Measurements from ENCODE around the gene ATR. TPM values are rescaled to one million over a fixed set of nuclear protein-coding genes. Genes with fewer than 3 reads are reported as not detected.

Gene ATR
- total RNA-seq, 1 donor from 2014 or later, result 8.3 TPM

GRCh38 chr3:142500211-142500610 lies 78.3 kb downstream of the ATR start:
- H3K4me1 ChIP-seq, result no peaks in the 10 kb centered on the region
- H3K27ac ChIP-seq, result no peak overlapping the region
- TF ChIP-seq, protein P1, sequence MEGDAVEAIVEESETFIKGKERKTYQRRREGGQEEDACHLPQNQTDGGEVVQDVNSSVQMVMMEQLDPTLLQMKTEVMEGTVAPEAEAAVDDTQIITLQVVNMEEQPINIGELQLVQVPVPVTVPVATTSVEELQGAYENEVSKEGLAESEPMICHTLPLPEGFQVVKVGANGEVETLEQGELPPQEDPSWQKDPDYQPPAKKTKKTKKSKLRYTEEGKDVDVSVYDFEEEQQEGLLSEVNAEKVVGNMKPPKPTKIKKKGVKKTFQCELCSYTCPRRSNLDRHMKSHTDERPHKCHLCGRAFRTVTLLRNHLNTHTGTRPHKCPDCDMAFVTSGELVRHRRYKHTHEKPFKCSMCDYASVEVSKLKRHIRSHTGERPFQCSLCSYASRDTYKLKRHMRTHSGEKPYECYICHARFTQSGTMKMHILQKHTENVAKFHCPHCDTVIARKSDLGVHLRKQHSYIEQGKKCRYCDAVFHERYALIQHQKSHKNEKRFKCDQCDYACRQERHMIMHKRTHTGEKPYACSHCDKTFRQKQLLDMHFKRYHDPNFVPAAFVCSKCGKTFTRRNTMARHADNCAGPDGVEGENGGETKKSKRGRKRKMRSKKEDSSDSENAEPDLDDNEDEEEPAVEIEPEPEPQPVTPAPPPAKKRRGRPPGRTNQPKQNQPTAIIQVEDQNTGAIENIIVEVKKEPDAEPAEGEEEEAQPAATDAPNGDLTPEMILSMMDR (IDR thresholded peaks at IDR 0.05), result no peak
- H3K4me3 ChIP-seq, result no peak overlapping the region
- no peaks in the 10 kb centered on the region for H3K27me3 ChIP-seq
- intact Hi-C loops (cut with DNase I), result no loop called here
- no peak for DNase-seq (ENCODE audit: low spot score in 2 of 2)
- H3K36me3 ChIP-seq, result peaks cover 3 to 42% of the 10 kb centered on the region in 2 donors
- H3K9me3 ChIP-seq, result no peaks in the 10 kb centered on the region

DNA sequence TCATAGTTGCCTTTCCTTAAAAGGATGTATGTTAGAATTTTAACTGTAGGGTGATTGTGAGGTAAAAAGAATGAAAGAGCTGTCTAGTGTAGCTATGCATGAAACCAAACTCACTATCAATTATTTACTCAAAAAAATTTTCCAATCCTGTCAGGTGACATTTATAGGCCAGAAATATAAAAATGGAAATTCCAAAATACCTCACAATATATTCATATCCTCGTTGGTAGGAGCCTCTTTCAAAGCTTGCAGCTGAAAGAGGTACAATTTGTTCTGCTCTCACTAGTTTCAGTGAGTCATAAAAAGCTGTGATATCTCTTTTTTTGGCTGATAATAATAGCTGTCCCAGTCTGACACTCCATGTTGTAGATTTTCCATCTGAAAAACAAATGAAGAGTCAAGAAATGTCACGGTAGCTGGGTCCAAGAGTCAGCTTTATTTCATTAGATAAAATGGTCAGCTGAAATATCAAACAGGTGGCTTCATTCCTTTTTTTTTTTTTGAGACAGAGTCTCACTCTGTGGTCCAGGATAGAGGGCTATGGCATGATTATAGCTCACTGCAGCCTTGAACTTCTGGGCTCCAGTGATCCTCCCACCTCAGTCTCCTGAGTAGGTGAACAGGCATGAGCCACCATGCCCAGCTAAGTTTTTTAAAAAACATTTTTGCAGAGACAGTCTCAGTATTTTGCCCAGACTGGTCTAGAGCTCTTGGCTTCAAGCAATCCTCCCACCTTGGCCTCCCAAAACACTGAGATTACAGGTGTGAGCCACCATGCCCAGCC lies 79.9 kb downstream of the ATR start:
- intact Hi-C loops (cut with DNase I), result no loop called here
- Histone ChIP-seq H3K36me3 (peaks cover 5 to 36% of the 10 kb centered on the region in 2 donors), H3K27ac (no peak overlapping the region), H3K27me3 (no peaks in the 10 kb centered on the region), H3K4me3 (no peak overlapping the region), H3K9me3 (no peaks in the 10 kb centered on the region), H3K4me1 (no peaks in the 10 kb centered on the region)
- TF ChIP-seq, protein P1 (IDR thresholded peaks at IDR 0.05), result no peak
- DNase-seq (ENCODE audit: low spot score in 2 of 2), result no peak

GRCh38 chr3:142497729-142498128 lies 80.8 kb downstream of the ATR start:
- Histone ChIP-seq H3K36me3 (peaks cover 5 to 36% of the 10 kb centered on the region in 2 donors), H3K4me3 (no peak overlapping the region), H3K27me3 (no peaks in the 10 kb centered on the region), H3K4me1 (no peaks in the 10 kb centered on the region), H3K9me3 (no peaks in the 10 kb centered on the region), H3K27ac (no peak overlapping the region)
- TF ChIP-seq, protein P1 (IDR thresholded peaks at IDR 0.05), result no peak
- no peak for DNase-seq (ENCODE audit: low spot score in 2 of 2)
- intact Hi-C loops (cut with DNase I), result no loop called here

DNA sequence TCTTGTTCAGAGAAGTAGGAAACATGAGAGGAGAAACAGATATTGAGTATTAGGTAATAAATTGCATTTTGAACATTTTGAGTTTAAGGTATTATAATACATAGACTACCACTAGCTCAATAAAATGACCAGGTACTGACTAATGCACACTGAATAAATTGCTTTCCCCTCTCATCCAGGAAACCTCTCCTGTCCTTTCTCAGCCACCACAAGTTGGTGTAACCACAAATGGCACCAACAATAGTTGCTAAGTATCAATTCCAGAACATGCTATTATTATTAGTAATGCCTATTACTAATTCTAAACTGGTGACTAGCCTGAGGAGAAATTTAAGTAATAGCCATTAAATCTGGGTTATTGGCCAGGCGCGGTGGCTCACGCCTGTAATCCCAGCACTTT lies 83.4 kb downstream of the ATR start:
- H3K27me3 ChIP-seq, result no peaks in the 10 kb centered on the region
- no peaks in the 10 kb centered on the region for H3K4me1 ChIP-seq
- no peak overlapping the region for H3K27ac ChIP-seq
- TF ChIP-seq, protein P1 (IDR thresholded peaks at IDR 0.05), result no peak
- intact Hi-C loops (cut with DNase I), result no loop called here
- no peaks in the 10 kb centered on the region for H3K9me3 ChIP-seq
- H3K4me3 ChIP-seq, result no peak overlapping the region
- DNase-seq (ENCODE audit: low spot score in 2 of 2), result no peak
- H3K36me3 ChIP-seq, result peaks cover 17 to 63% of the 10 kb centered on the region in 2 donors

DNA sequence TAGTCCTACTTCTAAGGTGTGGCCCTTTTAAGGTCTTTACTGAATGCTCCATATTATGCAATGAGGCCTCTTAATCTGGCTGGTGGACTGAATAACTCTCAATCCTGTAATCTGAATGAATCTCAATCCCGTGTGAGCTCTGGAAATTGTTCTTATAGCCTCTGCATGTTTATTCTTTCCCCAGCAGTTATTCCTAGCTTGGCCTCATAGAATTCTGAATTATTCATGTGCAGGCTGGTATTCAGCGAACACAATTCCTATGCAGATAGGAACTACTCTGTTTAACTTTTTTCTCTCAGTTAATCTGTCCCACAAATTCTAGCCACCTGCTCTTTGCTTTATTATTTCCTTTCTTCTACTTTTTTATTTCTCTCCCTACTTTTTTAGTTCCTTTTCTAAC lies 86.3 kb downstream of the ATR start:
- no peak for DNase-seq (ENCODE audit: low spot score in 2 of 2)
- H3K27ac ChIP-seq, result no peak overlapping the region
- no peaks in the 10 kb centered on the region for H3K27me3 ChIP-seq
- H3K9me3 ChIP-seq, result no peaks in the 10 kb centered on the region
- H3K4me1 ChIP-seq, result no peaks in the 10 kb centered on the region
- TF ChIP-seq, protein P1 (IDR thresholded peaks at IDR 0.05), result no peak
- no peak overlapping the region for H3K4me3 ChIP-seq
- peaks cover 29 to 70% of the 10 kb centered on the region in 2 donors for H3K36me3 ChIP-seq
- intact Hi-C loops (cut with DNase I), result no loop called here
